WERI-Rb-1 (cell line): Measurements from ENCODE around the gene RBBP8.
"Not testable (repeated sequence)": the region's sequence is repeated elsewhere in the genome, so short reads cannot be mapped to it uniquely, and the experiment has no call there.

Source experiments
- DNase-seq: peaks from one replicate; pipeline ENCODE4 v3.0.0-alpha.2; 2020
- H3K27ac ChIP-seq: fragments of 250-450 bp; sonication (Bioruptor Pico); 2 replicates; pipeline ENCODE4 v1.5.1; 2020; ENCODE audit warnings: mild to moderate bottlenecking, moderate library complexity
- H3K27me3 ChIP-seq: fragments of 250-450 bp; sonication (Bioruptor Pico); 2 replicates; pipeline ENCODE4 v1.5.1; 2021; ENCODE audit warnings: mild to moderate bottlenecking, low read depth, moderate library complexity; ENCODE audit not compliant: insufficient read depth, severe bottlenecking
- H3K36me3 ChIP-seq: fragments of 250-450 bp; sonication (Bioruptor Pico); 2 replicates; pipeline ENCODE4 v1.5.1; 2020; ENCODE audit warnings: mild to moderate bottlenecking, moderate library complexity
- H3K4me3 ChIP-seq: 2 replicates; pipeline ENCODE4 v1.5.1; 2011; ENCODE audit warnings: low read depth, mild to moderate bottlenecking, control low read depth, low read length
- H3K9me3 ChIP-seq: fragments of 250-450 bp; sonication (Bioruptor Pico); 2 replicates; pipeline ENCODE4 v1.5.1; 2021; ENCODE audit warnings: mild to moderate bottlenecking, moderate library complexity; ENCODE audit not compliant: severe bottlenecking
- TF ChIP-seq, protein P1 (sequence below): IDR thresholded peaks from 2 replicates; pipeline ENCODE4 v1.5.1; 2011; ENCODE audit warnings: low read depth, mild to moderate bottlenecking, control low read depth, inconsistent platforms, low read length

The RBBP8 gene

DNA sequence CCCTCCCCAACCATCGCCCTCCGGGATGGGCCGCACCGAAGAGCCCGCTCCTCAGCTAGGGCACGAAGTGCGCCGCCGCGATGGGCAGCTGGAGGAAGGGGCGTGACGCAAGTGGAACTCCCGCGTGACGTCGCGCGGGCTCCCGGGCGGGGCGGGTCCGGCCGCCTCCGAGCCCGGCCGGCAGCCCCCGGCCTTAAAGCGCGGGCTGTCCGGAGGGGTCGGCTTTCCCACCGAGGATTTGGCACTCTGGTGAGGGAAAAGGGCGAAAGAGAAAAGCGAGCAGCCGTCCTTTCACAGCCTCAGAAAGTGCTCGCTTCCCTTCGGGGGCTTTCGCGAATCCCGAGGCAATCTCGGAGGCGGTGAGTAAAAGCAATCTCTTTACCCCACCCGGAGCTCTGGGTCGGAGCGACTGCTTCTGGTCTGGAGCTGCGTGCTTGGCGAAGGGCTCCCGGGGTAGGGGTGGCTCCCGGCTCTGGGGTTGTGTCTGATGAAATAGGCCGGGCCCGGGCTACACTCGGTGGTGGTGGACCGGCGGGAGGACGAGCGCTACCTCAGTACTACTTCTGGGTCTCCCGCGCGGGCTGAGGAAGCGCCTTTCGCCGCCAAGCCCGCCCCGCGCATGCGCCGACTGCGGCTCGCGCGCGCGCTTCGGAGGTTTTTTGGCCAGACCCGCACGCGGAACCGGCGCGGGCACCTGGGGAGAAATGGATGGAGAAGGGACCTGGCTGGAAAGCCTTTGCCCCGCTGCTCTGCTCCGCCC lies at the start of gene RBBP8:
Gene RBBP8 (plus strand): TSS at position 123 of the 760 bp plus-strand sequence. CDS start 3,524 bp downstream, outside the sequence.
- Histone ChIP-seq H3K9me3 (no peaks in the 10 kb centered on the region), H3K27ac (peak within 1 kb of the TSS; percentile 99), H3K4me3 (peak within 1 kb of the TSS; percentile 94), H3K36me3 (peaks cover 31% of the 10 kb centered on the region), H3K27me3 (no peaks in the 10 kb centered on the region)
- DNase-seq = peak; percentile 91
- TF ChIP-seq, protein P1, sequence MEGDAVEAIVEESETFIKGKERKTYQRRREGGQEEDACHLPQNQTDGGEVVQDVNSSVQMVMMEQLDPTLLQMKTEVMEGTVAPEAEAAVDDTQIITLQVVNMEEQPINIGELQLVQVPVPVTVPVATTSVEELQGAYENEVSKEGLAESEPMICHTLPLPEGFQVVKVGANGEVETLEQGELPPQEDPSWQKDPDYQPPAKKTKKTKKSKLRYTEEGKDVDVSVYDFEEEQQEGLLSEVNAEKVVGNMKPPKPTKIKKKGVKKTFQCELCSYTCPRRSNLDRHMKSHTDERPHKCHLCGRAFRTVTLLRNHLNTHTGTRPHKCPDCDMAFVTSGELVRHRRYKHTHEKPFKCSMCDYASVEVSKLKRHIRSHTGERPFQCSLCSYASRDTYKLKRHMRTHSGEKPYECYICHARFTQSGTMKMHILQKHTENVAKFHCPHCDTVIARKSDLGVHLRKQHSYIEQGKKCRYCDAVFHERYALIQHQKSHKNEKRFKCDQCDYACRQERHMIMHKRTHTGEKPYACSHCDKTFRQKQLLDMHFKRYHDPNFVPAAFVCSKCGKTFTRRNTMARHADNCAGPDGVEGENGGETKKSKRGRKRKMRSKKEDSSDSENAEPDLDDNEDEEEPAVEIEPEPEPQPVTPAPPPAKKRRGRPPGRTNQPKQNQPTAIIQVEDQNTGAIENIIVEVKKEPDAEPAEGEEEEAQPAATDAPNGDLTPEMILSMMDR = no peak

DNA sequence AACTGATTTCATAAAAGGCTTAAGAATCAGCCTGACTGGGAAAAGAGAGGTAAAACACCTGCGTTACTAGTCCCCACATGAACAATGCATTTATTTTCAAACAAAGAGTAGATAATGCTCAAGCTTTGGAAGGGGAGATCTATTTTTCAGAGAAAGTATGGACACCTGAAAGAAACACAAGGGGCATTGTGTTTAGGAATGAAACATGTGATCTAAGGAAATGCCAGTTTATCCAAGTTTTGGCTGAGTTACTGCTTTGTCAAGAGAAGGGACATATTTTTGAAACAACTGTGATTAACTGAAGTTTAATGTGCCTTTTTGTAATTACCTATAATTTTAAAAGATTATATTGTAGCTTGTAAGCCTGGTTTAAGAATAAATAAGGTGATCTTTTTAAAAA lies 49.3 kb upstream of the RBBP8 start:
- no peaks in the 10 kb centered on the region for H3K36me3 ChIP-seq
- TF ChIP-seq, protein P1 = no peak
- DNase-seq = no peak
- H3K4me3 ChIP-seq = no peak overlapping the region
- H3K27ac ChIP-seq = no peak overlapping the region
- no peaks in the 10 kb centered on the region for H3K27me3 ChIP-seq
- no peaks in the 10 kb centered on the region for H3K9me3 ChIP-seq

DNA sequence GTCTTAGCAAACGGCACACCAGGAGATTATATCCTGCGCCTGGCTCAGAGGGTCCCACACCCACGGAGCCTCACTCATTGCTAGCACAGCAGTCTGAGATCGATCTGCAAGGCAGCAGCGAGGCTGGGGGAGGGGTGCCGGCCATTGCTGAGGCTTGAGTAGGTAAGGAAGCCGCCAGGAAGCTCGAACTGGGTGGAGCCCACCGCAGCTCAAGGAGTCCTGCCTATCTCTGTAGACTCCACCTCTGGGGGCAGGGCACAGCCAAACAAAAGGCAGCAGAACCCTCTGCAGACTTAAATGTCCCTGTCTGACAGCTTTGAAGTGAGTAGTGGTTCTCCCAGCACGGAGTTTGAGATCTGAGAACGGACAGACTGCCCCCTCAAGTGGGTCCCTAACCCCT lies 47.4 kb upstream of the RBBP8 start:
- not testable (repeated sequence) for H3K36me3 ChIP-seq, H3K9me3 ChIP-seq, DNase-seq, H3K4me3 ChIP-seq, H3K27me3 ChIP-seq, H3K27ac ChIP-seq

DNA sequence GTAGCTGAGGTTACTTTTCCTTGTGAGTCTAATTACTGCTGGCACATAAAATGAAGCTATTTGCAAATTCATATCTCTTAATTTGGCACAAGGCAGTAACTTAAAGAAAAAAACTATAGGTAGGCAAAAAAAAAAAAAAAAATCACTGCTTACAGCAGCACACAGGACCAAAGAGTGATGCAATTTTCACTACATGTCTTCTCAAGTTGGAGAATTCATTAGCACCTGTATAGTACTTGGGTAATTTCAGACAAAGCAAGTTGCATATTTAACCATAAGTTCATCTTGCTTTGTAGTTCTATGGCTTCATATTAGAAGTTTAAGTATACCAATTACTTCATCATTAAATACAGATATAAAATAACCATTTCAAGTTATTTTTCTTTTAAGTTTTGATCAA lies 33.7 kb upstream of the RBBP8 start:
- TF ChIP-seq, protein P1 = no peak
- H3K4me3 ChIP-seq = no peak overlapping the region
- no peaks in the 10 kb centered on the region for H3K9me3 ChIP-seq
- no peaks in the 10 kb centered on the region for H3K36me3 ChIP-seq
- H3K27ac ChIP-seq = no peak overlapping the region
- no peaks in the 10 kb centered on the region for H3K27me3 ChIP-seq
- DNase-seq = no peak

DNA sequence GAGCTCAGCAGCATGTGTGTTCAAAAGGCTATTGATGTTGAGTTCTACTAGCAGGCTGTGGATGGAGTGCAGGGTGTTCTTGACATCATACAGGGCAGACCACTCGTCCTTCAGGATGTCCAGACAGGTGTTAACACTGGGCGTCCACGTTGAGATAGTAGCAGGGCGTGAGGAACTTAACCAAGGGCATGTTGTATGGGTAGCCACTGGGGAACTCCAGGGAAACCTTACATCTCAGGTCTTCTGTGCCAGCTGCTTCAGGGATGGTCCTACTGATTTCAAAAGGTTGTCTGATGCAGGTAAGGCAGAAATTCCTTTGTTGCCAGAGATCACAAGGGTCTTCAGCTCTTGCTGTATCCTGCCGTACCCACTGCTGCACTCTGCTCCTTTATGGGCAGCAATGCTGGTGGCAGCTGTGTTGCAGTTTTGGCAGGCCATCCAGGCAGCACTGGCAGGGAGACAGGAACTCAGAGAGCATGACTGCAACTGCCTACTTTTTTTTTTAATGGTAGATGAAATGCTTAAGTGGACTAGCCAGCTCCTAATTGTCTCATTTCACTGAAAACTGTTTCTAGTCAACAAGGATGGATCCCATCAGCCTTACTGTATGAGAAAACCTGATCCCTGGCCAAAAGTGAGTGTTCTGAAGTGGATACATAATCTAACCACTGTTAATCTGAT lies 32.4 kb upstream of the RBBP8 start:
- Histone ChIP-seq H3K27me3 (no peaks in the 10 kb centered on the region), H3K4me3 (no peak overlapping the region), H3K9me3 (no peaks in the 10 kb centered on the region), H3K27ac (no peak overlapping the region), H3K36me3 (no peaks in the 10 kb centered on the region)
- DNase-seq = no peak
- TF ChIP-seq, protein P1 = no peak

DNA sequence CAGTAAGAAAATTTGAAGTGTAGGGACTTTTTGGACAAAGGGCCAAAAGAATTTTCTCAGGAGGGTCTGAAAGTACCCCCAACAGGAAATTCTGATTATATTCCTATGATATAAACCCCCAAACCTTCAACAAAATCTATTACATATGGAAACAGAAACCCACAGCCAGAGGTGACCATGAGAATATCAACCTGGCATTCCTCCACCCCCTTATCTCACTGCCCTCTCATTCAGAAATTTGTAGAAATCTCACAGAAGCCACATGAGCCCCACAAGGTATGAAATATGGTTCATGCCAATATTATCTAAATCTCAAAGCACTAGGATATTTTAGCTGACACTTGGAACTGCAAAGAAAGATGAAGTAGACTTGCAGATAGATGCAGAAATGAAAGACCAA lies 31.0 kb upstream of the RBBP8 start:
- no peak overlapping the region for H3K27ac ChIP-seq
- no peaks in the 10 kb centered on the region for H3K9me3 ChIP-seq
- no peak overlapping the region for H3K4me3 ChIP-seq
- TF ChIP-seq, protein P1 = no peak
- H3K27me3 ChIP-seq = no peaks in the 10 kb centered on the region
- no peaks in the 10 kb centered on the region for H3K36me3 ChIP-seq
- no peak for DNase-seq

DNA sequence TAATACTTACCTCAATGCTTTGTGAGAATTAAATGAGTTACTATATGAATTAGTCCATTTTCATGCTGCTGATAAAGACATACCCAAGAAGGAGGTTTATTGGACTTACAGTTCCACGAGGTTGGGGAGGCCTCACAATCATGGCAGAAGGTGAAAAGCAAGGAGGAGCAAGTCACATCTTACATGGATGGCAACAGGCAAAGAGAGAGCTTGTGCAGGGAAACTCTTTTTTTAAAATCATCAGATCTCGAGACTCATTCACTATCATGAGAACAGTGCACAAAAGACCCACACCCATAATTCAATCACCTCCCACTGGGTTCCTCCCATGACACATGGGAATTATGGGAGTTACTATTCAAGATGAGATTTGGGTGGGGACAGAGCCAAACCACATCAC lies 29.9 kb upstream of the RBBP8 start:
- not testable (repeated sequence) for H3K27me3 ChIP-seq, DNase-seq, H3K27ac ChIP-seq, H3K4me3 ChIP-seq, H3K9me3 ChIP-seq, H3K36me3 ChIP-seq
